Tibial nerve (tissue), 4 donors: Measurements from ENCODE around the gene PLXNB3. TPM values are rescaled to one million over a fixed set of nuclear protein-coding genes. Genes with fewer than 3 reads are reported as not detected.

Source experiments
- DNase-seq, 2 donors: peaks; one replicate each; pipeline ENCODE4 v3.0.0-alpha.2; 2019; ENCODE audit warnings: low spot score in 2 of 2
- H3K27ac ChIP-seq, 4 donors: fragments of 200-600 bp; sonication (generic) in 3 of 4; one replicate each; pipeline ENCODE4 v1.5.1; 2017 to 2019; ENCODE audit warnings: mild to moderate bottlenecking in 1 of 4
- H3K27me3 ChIP-seq, 2 donors: fragments of 200-600 bp; sonication (generic) in 1 of 2; one replicate each; pipeline versions ENCODE4 v1.5.1 to v1.6.0; 2017 to 2019
- H3K36me3 ChIP-seq, 3 donors: fragments of 200-600 bp; sonication (generic); one replicate each; pipeline ENCODE4 v1.5.1; 2018 to 2019
- H3K4me1 ChIP-seq, 4 donors: fragments of 200-600 bp; sonication (generic) in 3 of 4; one replicate each; pipeline ENCODE4 v1.5.1; 2017 to 2019
- H3K4me3 ChIP-seq, 4 donors: fragments of 200-600 bp; sonication (generic) in 3 of 4; one replicate each; pipeline ENCODE4 v1.5.1; 2017 to 2019; ENCODE audit warnings: mild to moderate bottlenecking in 1 of 4, moderate library complexity in 1 of 4
- H3K9me3 ChIP-seq, 4 donors: fragments of 200-600 bp; sonication (generic) in 3 of 4; one replicate each; pipeline ENCODE4 v1.5.1; 2017 to 2019
- EP300 ChIP-seq, 2 donors: sonication (generic); formaldehyde crosslinking; IDR thresholded peaks; one replicate each; pipeline ENCODE4 v1.6.1; 2017; ENCODE audit warnings: antibody characterized with exemption in 2 of 2, mild to moderate bottlenecking in 1 of 2
- POLR2A ChIP-seq, 2 donors: fragments of 450-650 bp; IDR thresholded peaks; one replicate each; pipeline ENCODE4 v1.6.1; 2017; ENCODE audit warnings: antibody characterized with exemption in 2 of 2, mild to moderate bottlenecking in 2 of 2, moderate library complexity in 2 of 2
- WGBS, 2 donors: methylation state at CpG; one replicate each; pipeline ENCODE4 v1.1.5; 2018; 5-methylcytosine and 5-hydroxymethylcytosine counted together
- total RNA-seq, 4 donors: library from RNA; depleted of rRNA; stranded (reverse); fragments of >200 nt; gene quantifications; one replicate each; pipeline ENCODE4 v1.1.0, GENCODE V29; 2016
- TF ChIP-seq, protein P1 (sequence below), 5 experiments: fragments of 200-600 bp in 3 of 5; fragments of 450-650 bp in 2 of 5; sonication (generic) in 3 of 5; IDR thresholded peaks; one replicate each; pipeline ENCODE4 v1.5.1; 2016 to 2019; ENCODE audit warnings: antibody characterized with exemption in 5 of 5, mild to moderate bottlenecking in 3 of 5, moderate library complexity in 2 of 5

PLXNB3 gene
- total RNA-seq, 4 donors from 2014 or later, result 45.4 to 77.7 (median 50.3) TPM

GRCh38 chrX:153722704-153723350 is 41.2 kb upstream of the PLXNB3 start:
- H3K27ac ChIP-seq, result peak overlapping the region in 2 of 4 donors; percentile 85 to 91
- TF ChIP-seq POLR2A (IDR thresholded peaks at IDR 0.05) (no peak), EP300 (IDR thresholded peaks at IDR 0.05) (no peak)
- TF ChIP-seq, protein P1, sequence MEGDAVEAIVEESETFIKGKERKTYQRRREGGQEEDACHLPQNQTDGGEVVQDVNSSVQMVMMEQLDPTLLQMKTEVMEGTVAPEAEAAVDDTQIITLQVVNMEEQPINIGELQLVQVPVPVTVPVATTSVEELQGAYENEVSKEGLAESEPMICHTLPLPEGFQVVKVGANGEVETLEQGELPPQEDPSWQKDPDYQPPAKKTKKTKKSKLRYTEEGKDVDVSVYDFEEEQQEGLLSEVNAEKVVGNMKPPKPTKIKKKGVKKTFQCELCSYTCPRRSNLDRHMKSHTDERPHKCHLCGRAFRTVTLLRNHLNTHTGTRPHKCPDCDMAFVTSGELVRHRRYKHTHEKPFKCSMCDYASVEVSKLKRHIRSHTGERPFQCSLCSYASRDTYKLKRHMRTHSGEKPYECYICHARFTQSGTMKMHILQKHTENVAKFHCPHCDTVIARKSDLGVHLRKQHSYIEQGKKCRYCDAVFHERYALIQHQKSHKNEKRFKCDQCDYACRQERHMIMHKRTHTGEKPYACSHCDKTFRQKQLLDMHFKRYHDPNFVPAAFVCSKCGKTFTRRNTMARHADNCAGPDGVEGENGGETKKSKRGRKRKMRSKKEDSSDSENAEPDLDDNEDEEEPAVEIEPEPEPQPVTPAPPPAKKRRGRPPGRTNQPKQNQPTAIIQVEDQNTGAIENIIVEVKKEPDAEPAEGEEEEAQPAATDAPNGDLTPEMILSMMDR (IDR thresholded peaks at IDR 0.05), result no peak

DNA sequence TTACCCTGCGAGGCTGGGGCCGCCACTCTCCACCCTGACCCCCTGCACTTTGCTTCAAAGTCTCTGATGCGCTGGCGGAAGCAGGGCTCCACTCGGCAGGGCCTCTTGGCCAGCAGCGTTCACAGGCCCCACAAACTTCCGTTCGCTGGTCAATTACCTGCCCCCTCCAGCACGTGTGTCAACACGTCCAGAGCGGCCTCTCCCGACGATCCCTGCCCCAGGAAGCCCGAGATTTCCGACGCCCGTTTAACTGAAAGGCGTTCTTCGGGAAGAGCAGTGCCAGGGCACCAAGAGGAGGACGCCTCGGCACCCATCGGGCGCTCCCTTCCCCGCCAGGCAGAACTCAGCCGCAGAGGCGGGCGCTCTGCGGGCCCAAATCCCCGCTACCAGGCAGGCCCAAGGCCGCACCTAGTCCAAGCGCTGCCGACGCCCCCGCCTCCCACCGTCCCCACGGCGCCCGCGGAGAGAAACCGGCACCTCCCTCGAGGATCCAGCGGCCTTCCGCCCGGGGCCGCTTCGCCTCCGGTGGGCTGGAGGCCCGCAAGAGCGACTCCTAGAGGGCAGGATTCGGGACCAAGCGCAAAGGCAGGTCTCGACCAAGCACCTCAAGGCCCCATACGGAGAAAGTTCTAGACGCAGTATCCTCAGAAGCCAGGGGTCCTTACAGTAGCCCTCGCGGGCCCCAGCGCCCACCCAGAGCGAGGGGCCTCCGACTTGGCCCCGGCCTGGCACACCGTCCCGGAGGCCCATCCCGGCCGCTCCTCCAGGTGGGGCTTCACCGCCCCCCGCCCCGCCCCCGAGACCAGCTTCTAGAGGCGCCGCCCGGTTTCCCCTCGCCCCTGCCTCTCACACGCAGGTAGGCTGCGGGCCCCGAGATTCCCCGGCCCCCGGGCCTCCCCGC is 40.4 kb upstream of the PLXNB3 start:
- DNase-seq, result no peak
- TF ChIP-seq, protein P1 (IDR thresholded peaks at IDR 0.05), result peak in 2 of 5 experiments; percentile 8 to 13
- TF ChIP-seq EP300 (IDR thresholded peaks at IDR 0.05), result no peak
- TF ChIP-seq POLR2A (IDR thresholded peaks at IDR 0.05), result no peak
- H3K27ac ChIP-seq, result peak overlapping the region; percentile 82 to 91 (median 86)
- no peaks in the 10 kb centered on the region for H3K9me3 ChIP-seq
- WGBS, 2 donors, result 2 to 21% methylated on average over 8 to 58 of the region's 78 CpGs
- peaks cover 0 to 53% (median 38%) of the 10 kb centered on the region in 4 donors for H3K4me1 ChIP-seq
- peaks cover 0 to 24% (median 0%) of the 10 kb centered on the region in 3 donors for H3K36me3 ChIP-seq
- no peaks in the 10 kb centered on the region for H3K27me3 ChIP-seq
- peak overlapping the region; percentile 58 to 83 (median 70) for H3K4me3 ChIP-seq

More at GRCh38 chrX:153722704-153723350, 41.2 kb upstream of the PLXNB3 start:
- H3K4me3 ChIP-seq, result peak overlapping the region; percentile 58 to 83 (median 70)
- no peaks in the 10 kb centered on the region for H3K9me3 ChIP-seq
- no peak for DNase-seq
- peaks cover 0 to 29% (median 0%) of the 10 kb centered on the region in 3 donors for H3K36me3 ChIP-seq
- 57 to 71% methylated on average over 9 to 12 of the region's 12 CpGs for WGBS, 2 donors
- peaks cover 0 to 45% (median 33%) of the 10 kb centered on the region in 4 donors for H3K4me1 ChIP-seq
- H3K27me3 ChIP-seq, result no peaks in the 10 kb centered on the region

GRCh38 chrX:153724252-153725038 is 39.6 kb upstream of the PLXNB3 start, which contains the start of the genes ABCD1 and BCAP31:
Gene ABCD1 (plus strand): TSS chrX:153724856. CDS start chrX:153725267, 411 bp downstream.
Gene BCAP31 (minus strand): TSS chrX:153724387. CDS start chrX:153723244, 1,143 bp downstream.
- peaks cover 0 to 54% (median 38%) of the 10 kb centered on the region in 4 donors for H3K4me1 ChIP-seq
- peak within 1 kb of the TSS; percentile 58 to 83 (median 70) for H3K4me3 ChIP-seq
- H3K27me3 ChIP-seq, result no peaks in the 10 kb centered on the region
- H3K36me3 ChIP-seq, result peaks cover 0 to 15% (median 0%) of the 10 kb centered on the region in 3 donors
- peak; percentile 61 to 64 for TF ChIP-seq POLR2A (IDR thresholded peaks at IDR 0.05)
- TF ChIP-seq, protein P1 (IDR thresholded peaks at IDR 0.05), result no peak
- peak in 1 of 2 donors; percentile 24 for TF ChIP-seq EP300 (IDR thresholded peaks at IDR 0.05)
- 0 to 29% methylated on average over 2 to 25 of the region's 88 CpGs for WGBS, 2 donors
- peak; percentile 76 to 77 for DNase-seq
- H3K27ac ChIP-seq, result peak within 1 kb of the TSS; percentile 82 to 92 (median 90)
- H3K9me3 ChIP-seq, result no peaks in the 10 kb centered on the region

GRCh38 chrX:153725039-153725831 is 38.8 kb upstream of the PLXNB3 start:
- DNase-seq, result no peak
- 0 to 89% methylated on average over 1 to 25 of the region's 55 CpGs for WGBS, 2 donors
- Histone ChIP-seq H3K27me3 (no peaks in the 10 kb centered on the region), H3K36me3 (peaks cover 0 to 14% (median 0%) of the 10 kb centered on the region in 3 donors), H3K9me3 (no peaks in the 10 kb centered on the region), H3K4me1 (peaks cover 0 to 54% (median 38%) of the 10 kb centered on the region in 4 donors), H3K4me3 (peak overlapping the region; percentile 27 to 83 (median 66)), H3K27ac (peak overlapping the region; percentile 82 to 92 (median 90))
- TF ChIP-seq POLR2A (IDR thresholded peaks at IDR 0.05) (no peak), EP300 (IDR thresholded peaks at IDR 0.05) (no peak)
- TF ChIP-seq, protein P1 (IDR thresholded peaks at IDR 0.05), result no peak
